HG02870 (cell line): ENCODE results near the gene CATSPERD.

Experiments
- ATAC-seq: cut with Tn5 transposase; IDR thresholded peaks from one replicate; pipeline ENCODE4 v1.9.1; 2021; ENCODE audit warnings: mild to moderate bottlenecking, moderate library complexity; ENCODE audit not compliant: unreplicated experiment

Gene CATSPERD

DNA sequence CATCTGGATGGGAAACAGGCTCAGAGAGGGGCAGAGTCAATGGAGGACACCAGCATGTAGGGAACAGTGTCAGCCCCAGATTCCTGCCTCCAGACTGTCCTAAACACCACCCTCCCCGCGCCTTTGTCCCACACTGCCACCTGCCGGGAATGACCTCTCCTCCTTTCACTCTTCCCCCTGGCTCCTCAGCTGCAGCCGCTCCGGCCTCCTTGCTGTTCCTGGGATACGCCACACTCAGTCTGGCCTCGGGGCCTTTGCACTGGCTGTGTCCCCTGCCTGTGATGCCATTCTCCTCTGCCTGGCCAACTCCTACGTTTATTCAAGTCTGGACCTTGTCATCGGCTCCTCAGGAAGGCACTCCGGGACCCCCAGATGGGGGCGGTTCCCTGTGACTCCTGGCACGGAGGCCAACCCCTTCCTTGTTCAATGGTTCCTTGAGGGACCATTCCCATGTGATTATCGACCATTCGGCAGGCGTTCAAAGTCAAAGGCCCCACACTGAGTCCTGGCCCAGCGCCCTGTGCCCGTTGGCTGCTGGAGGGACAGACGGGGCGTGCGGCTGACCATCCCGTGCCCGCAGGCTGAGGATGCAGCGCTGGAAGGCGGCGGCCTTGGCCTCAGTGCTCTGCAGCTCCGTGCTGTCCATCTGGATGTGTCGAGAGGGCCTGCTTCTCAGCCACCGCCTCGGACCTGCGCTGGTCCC, 103.3 kb downstream of the CATSPERD start:
- ATAC-seq = no peak

DNA sequence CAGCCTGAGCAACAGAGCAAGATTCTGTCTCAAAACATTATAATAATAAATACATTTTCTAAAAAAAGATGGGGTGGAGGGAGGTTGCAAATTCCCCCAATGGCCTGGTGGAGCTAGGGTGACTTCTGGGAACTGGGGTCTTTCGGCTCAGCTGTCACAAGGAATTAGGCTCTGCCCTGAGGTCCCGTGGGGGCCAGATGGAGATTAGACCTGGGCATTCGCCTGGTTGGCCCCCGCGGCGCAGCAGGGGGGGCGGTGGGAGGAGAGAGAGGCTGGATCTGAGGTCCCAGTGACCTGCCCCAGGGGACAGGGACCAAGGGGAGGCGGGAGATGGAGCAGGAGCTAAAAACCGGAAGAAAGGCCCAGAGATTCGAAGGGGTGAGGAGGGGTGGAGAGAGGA, 104.3 kb downstream of the CATSPERD start:
- ATAC-seq = no peak

DNA sequence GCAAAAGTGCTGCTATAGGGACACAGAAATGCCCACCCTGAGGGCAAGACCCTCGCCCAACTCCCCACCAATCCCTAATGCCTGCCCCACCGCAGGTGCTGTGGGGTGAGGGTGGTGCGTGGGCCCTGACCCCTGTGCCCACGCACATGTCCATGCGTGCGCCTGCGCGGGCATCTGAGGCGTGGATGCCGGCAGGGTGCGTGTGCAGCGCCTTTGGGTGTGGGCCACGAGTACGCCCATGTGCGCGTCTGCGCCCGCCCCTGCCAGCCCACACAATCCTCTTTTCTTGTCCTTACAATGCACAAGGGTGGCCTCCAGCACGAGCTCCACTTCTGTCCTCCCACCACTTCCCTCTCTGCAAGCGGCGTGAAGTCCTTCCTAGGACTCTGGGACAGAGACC, 104.7 kb downstream of the CATSPERD start:
- no peak for ATAC-seq

DNA sequence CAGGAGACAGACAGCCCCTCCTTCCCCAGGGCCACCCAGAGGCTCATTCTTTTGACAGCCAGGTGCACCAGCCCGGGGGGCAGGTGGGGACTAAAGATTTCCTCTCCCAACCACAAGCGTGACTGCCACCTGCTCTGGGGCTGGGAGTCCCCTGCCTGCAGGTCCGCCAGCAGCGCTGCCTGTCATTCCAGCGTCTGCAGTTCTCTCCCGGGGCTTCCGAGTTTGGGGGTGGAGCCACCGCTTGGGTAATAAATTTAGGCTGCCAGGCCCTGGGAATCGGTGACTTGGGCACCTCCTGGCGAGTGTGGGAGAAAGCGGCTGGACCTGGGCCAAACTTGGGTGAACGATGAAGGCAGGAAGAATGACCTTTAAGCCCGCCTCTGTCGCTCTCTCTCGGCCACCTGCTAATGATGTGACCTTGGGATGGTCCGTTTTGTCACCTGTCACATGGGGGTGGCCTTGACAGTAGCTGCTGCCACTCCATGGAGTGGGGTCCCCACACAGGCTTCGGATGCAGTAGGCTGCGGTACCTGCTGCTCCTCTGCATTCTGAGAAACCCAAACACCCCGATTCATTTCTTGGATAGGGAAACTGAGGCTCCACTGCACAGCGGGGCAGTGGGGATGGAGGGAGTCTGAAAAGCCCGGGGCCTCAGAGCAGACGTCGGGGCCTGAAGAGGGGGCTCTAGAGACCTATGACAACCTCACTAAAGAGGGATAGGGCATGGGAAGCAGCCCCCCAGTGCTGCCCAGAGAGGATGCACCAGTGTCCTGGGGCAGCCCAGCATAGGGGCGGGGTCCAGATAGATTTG, 106.3 kb downstream of the CATSPERD start:
- no peak for ATAC-seq

DNA sequence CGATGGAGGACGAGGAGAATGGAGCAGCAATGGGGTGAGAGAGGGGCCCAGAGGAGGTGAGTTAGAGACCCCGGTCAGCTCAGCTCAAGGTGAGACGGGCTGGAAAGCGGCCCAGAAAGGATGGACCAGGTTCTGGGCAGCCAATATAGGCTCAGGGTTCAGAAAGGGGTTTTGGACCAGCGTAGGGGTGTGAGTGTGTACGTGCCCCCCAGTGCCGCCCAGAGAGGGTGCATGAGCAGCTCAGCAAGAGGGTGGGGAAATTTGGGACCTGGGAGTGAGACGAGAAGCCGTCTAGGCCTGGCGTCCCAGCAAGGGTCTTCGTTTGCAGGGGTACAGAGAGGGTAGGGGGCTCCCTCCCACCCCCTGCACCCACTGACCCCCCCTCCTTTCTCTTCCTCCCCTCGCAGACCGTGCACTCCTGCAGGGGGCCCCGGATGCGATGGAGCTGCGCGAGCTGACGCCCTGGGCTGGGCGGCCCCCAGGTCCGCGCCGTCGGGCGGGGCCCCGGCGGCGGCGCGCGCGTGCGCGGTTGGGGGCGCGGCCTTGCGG, 107.0 kb downstream of the CATSPERD start:
- ATAC-seq = no peak

DNA sequence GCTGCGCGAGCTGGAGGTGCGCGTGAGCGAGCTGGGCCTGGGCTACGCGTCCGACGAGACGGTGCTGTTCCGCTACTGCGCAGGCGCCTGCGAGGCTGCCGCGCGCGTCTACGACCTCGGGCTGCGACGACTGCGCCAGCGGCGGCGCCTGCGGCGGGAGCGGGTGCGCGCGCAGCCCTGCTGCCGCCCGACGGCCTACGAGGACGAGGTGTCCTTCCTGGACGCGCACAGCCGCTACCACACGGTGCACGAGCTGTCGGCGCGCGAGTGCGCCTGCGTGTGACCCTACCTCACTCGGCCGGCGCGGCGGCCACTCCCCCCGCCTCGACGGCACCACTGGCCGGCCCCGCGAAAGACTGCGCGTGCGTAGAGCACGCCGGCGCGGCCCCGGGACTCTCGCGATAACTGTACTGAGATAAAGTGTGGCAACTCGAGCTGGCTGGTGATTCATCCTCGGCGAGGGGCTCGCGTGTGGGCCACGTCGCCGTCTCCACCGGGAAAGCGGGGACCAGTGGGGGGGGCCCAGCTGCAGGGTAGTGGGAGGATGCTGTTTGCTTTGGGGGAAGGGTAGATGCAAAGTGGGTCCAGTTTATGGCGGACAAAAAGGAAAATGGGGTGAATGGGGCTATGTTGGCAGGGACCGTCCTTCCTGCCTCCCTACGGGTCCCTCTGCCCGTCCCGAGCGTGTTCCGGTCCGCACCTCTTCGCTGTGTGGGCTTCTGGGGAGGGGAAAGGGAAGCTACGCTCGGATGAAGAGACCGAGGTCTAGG, 107.6 kb downstream of the CATSPERD start:
- peak; percentile 62 for ATAC-seq
